HG02943 (cell line): ENCODE results near the gene TAF10.

Source experiments
- ATAC-seq: cut with Tn5 transposase; IDR thresholded peaks from one replicate; pipeline ENCODE4 v1.9.1; 2021; ENCODE audit warnings: mild to moderate bottlenecking, low read depth, moderate library complexity; ENCODE audit not compliant: unreplicated experiment

The TAF10 gene

GRCh38 chr11:6625832-6626420 is 13.9 kb upstream of the TAF10 start:
- ATAC-seq = no peak

- no peak for ATAC-seq
These were observed 13.3 kb upstream of the TAF10 start for GRCh38 chr11:6625156-6625831.

GRCh38 chr11:6623391-6624363 is 11.7 kb upstream of the TAF10 start:
- no peak for ATAC-seq

GRCh38 chr11:6622261-6623171 is 10.5 kb upstream of the TAF10 start:
- ATAC-seq = no peak

GRCh38 chr11:6621711-6622211 is 9.7 kb upstream of the TAF10 start:
- ATAC-seq = no peak

- ATAC-seq = no peak
These were observed 8.6 kb upstream of the TAF10 start for GRCh38 chr11:6620636-6621035.

GRCh38 chr11:6619004-6619745 is 7.2 kb upstream of the TAF10 start, which contains the start of gene TPP1:
Gene TPP1 (minus strand): TSS chr11:6619422. CDS start chr11:6619400, 22 bp downstream.
- peak; percentile 98 for ATAC-seq

- ATAC-seq = peak; percentile 19
These were observed 6.3 kb upstream of the TAF10 start for GRCh38 chr11:6618117-6619003.

- ATAC-seq = no peak
These were observed 5.3 kb upstream of the TAF10 start for GRCh38 chr11:6617315-6617781.

- no peak for ATAC-seq
These were observed 4.7 kb upstream of the TAF10 start for GRCh38 chr11:6616596-6617250.

- ATAC-seq = no peak
These were observed 4.0 kb upstream of the TAF10 start for GRCh38 chr11:6615882-6616585.

GRCh38 chr11:6615046-6615445 is 3.0 kb upstream of the TAF10 start:
- ATAC-seq = no peak

- no peak for ATAC-seq
These were observed 2.4 kb upstream of the TAF10 start for GRCh38 chr11:6614446-6614845.

- ATAC-seq = no peak
These were observed 1.5 kb upstream of the TAF10 start for GRCh38 chr11:6613496-6613895.

GRCh38 chr11:6611963-6612212 is 128 bp downstream of the TAF10 start:
- peak; percentile 7 for ATAC-seq

GRCh38 chr11:6611092-6611962 is 689 bp downstream of the TAF10 start:
- no peak for ATAC-seq
